ENCODE data around the gene MFGE8.

The MFGE8 gene

DNA sequence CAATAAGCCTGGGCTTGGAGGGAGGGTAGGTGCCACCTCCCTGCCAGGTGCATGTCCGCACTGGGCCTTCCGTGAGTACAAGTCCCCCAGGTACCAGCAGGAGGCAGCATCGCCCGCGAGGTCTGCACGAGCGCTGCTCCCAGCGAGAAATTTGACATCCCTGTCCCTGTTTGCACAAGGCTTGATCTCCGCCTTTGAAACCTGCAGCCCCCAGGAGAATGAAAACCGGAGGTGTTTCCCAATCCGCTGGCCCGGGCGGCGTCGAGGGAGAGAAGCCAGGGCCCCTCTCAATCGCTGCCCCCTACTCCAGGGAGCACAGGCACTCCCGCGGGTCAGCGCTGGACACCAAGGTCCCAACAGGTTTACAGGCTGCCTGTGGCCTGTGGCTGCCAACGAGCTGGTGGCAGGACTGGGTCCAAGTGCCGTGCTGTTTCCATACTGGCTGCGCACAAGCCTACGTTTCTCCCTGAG lies 18.8 kb downstream of the MFGE8 start:
- TF ChIP-seq, protein P1, sequence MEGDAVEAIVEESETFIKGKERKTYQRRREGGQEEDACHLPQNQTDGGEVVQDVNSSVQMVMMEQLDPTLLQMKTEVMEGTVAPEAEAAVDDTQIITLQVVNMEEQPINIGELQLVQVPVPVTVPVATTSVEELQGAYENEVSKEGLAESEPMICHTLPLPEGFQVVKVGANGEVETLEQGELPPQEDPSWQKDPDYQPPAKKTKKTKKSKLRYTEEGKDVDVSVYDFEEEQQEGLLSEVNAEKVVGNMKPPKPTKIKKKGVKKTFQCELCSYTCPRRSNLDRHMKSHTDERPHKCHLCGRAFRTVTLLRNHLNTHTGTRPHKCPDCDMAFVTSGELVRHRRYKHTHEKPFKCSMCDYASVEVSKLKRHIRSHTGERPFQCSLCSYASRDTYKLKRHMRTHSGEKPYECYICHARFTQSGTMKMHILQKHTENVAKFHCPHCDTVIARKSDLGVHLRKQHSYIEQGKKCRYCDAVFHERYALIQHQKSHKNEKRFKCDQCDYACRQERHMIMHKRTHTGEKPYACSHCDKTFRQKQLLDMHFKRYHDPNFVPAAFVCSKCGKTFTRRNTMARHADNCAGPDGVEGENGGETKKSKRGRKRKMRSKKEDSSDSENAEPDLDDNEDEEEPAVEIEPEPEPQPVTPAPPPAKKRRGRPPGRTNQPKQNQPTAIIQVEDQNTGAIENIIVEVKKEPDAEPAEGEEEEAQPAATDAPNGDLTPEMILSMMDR (IDR thresholded peaks at IDR 0.05; ENCODE audit: borderline replicate concordance, control extremely low read depth, extremely low read depth, insufficient read depth, missing control alignments) = peak; percentile 57
- peak; percentile 81 for DNase-seq (ENCODE audit: low spot score)
- in situ Hi-C loops (cut with MboI; ENCODE audit: low sequenced_read_pairs, unreplicated experiment) = no loop called here

- in situ Hi-C loops (cut with MboI; ENCODE audit: low sequenced_read_pairs, unreplicated experiment) = no loop called here
- no peak for DNase-seq (ENCODE audit: low spot score)
- TF ChIP-seq, protein P1 (IDR thresholded peaks at IDR 0.05; ENCODE audit: borderline replicate concordance, control extremely low read depth, extremely low read depth, insufficient read depth, missing control alignments) = no peak
These were observed 21.5 kb downstream of the MFGE8 start for GRCh38 chr15:88891540-88892254.

DNA sequence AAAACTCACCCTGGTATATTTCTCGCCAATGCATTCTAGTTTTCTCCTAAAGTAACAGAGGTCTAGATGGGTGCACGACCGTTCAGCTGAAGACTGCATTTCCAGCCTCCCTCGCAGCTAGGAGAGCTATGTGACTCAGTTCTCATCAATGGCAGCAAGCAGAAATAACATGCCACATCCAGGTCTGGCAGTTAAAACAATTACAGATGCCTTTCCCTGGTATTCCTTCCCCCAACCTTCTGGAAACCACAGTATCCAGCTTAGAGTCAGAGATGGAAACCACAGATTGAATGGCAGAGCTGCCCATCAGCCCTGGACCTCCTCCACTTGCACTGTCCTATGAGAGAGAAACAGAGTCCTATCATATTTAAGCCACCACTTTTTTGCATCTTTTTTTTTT lies 22.7 kb downstream of the MFGE8 start:
- TF ChIP-seq, protein P1 (IDR thresholded peaks at IDR 0.05; ENCODE audit: borderline replicate concordance, control extremely low read depth, extremely low read depth, insufficient read depth, missing control alignments) = no peak
- DNase-seq (ENCODE audit: low spot score) = no peak
- in situ Hi-C loops (cut with MboI; ENCODE audit: low sequenced_read_pairs, unreplicated experiment) = no loop called here

DNA sequence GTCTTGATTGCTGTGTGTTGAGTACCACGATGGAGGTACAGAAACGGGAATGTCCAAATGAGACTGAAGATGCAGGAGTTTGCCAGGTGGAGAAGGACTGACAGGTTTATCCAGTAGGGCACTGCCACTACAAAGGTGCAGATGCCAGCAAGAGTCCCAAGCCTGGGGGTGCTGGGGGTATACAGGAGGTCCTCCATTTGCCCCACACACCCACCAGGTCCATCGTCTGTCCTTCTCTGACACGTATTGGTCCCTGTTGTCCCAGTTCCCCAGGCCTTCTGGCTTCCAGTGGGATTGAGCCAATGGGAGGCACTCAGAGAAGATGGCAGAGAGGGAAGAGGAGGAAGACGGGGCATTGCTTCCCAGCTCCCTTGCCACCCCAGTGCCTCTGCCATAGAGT lies 24.5 kb downstream of the MFGE8 start:
- in situ Hi-C loops (cut with MboI; ENCODE audit: low sequenced_read_pairs, unreplicated experiment) = no loop called here
- no peak for DNase-seq (ENCODE audit: low spot score)
- TF ChIP-seq, protein P1 (IDR thresholded peaks at IDR 0.05; ENCODE audit: borderline replicate concordance, control extremely low read depth, extremely low read depth, insufficient read depth, missing control alignments) = no peak

GRCh38 chr15:88887068-88887580 lies 26.1 kb downstream of the MFGE8 start:
- TF ChIP-seq, protein P1 (IDR thresholded peaks at IDR 0.05; ENCODE audit: borderline replicate concordance, control extremely low read depth, extremely low read depth, insufficient read depth, missing control alignments) = no peak
- DNase-seq (ENCODE audit: low spot score) = no peak
- in situ Hi-C loops (cut with MboI; ENCODE audit: low sequenced_read_pairs, unreplicated experiment) = no loop called here

DNA sequence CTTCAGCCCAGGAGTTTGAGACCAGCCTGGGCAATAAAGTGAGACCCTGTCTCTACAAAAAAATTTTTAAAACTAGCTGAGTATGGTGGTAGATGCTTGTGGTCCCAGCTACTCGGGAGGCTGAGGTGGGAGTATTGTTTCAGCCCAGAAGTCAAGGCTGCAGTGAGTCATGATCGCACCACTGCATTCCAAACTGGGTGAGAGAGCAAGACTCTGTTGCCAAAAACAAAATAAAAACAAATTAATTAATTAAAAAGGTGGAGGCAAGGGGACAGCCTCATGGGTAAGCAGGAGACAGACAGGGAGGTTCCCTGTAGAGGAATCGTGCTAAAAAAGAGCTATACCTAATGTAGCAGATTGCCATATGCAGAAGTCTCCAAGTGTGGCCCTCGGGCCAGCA lies 30.4 kb downstream of the MFGE8 start:
- TF ChIP-seq, protein P1 (IDR thresholded peaks at IDR 0.05; ENCODE audit: borderline replicate concordance, control extremely low read depth, extremely low read depth, insufficient read depth, missing control alignments) = no peak
- in situ Hi-C loops (cut with MboI; ENCODE audit: low sequenced_read_pairs, unreplicated experiment) = no loop called here
- DNase-seq (ENCODE audit: low spot score) = no peak
